LNCAP (cell line): ENCODE results near the gene AOC3.

Experiments
- CTCF ChIP-seq: fragments of 450-650 bp; IDR thresholded peaks from 2 replicates; pipeline ENCODE4 v1.5.1; 2017; ENCODE audit warnings: mild to moderate bottlenecking

AOC3 gene

DNA sequence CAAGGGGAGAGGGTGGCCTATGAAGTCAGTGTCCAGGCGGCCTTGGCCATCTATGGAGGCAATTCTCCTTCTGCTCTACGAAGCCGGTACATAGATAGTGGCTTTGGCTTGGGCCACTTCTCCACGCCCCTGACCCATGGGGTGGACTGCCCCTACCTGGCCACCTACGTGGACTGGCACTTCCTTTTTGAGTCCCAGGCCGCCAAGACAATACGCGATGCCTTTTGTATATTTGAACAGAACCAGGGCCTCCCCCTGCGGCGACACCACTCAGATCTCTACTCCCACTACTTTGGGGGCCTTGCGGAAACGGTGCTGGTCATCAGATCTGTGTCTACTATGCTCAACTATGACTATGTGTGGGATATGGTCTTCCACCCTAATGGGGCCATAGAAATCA lies 17.3 kb downstream of the AOC3 start:
- no peak for TF ChIP-seq CTCF

GRCh38 chr17:42871647-42872046 lies 20.6 kb downstream of the AOC3 start:
- TF ChIP-seq CTCF, result no peak

GRCh38 chr17:42872251-42872965 lies 21.4 kb downstream of the AOC3 start:
- no peak for TF ChIP-seq CTCF

DNA sequence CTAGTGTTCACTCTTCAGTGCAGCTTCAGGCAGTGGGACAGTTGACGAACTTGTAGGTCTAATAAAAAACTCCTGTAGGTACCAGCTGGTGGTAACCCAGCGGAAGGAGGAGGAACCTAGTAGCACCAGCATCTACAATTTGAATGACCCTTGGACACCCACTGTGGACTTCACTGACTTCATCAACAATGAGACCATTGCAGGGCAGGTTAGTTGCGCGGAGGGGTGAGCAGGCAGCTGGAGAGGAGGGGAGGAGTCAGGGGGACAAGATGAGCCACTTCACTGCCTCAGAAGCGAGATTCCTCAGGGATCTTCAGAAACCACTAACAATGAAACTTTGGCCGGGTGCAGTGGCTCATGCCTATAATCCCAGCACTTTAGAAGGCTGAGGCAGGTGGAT lies 22.3 kb downstream of the AOC3 start:
- no peak for TF ChIP-seq CTCF

DNA sequence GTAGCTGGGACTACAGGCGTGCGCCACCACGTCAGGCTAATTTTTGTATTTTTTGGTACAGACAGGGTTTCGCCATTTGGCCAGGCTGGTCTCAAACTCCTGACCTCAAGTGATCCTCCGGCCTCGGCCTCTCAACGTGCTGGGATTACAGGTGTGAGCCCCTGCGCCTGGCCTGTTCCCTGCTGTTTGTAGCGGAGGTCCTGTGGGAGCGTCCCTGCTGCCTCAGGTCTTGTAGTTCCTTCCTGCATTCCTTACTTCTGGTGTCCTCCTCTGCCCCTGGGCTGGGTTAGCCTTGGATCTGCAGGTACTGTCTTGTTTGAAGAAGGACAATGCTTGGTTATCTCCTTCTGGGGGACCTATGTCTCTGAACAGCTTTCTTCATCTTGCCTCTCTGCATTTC lies 26.0 kb downstream of the AOC3 start:
- no peak for TF ChIP-seq CTCF

- no peak for TF ChIP-seq CTCF
Measured at GRCh38 chr17:42878123-42878880, 27.3 kb downstream of the AOC3 start.

GRCh38 chr17:42878924-42879595 lies 28.1 kb downstream of the AOC3 start:
- TF ChIP-seq CTCF, result no peak
